SK-N-SH (cell line): ENCODE data around the gene COL28A1. TPM values are rescaled to one million over a fixed set of nuclear protein-coding genes. Genes with fewer than 3 reads are reported as not detected.

Source experiments
- CTCF ChIA-PET: fragments of 300-600, 350-600 bp; formaldehyde crosslinking; extraction: SDS; loops from one replicate; lab custom pipeline; 2021; lab: Yijun Ruan, JAX
- POLR2A ChIA-PET: fragments of 350-600 bp; sonication (Branson Sonifier 250); formaldehyde crosslinking; extraction: SDS; loops from one replicate; lab custom pipeline; 2020; ENCODE audit warnings: antibody characterized with exemption, inconsistent platforms; lab: Yijun Ruan, JAX
- DNase-seq: peaks from one replicate; pipeline ENCODE4 v3.0.0; 2012
- H2AFZ ChIP-seq: fragments of 200-600 bp; sonication (generic); 2 replicates; pipeline ENCODE4 v1.8.1; 2016; ENCODE audit warnings: antibody characterized with exemption, mild to moderate bottlenecking, low read depth
- H3F3A ChIP-seq: fragments of 200-600 bp; sonication (generic); replicated peaks from 2 replicates; pipeline ENCODE3; 2016; ENCODE audit warnings: antibody characterized with exemption, mild to moderate bottlenecking; ENCODE audit not compliant: insufficient read depth
- H3K27ac ChIP-seq, 2 experiments: fragments of 200-500 bp in 1 of 2; fragments of 200-600 bp in 1 of 2; sonication (Bioruptor generic) in 1 of 2; sonication (generic), shearing (Covaris generic) in 1 of 2; 2 replicates each; pipeline versions ENCODE4 v1.5.1 to v1.6.1; 2014 to 2016; ENCODE audit warnings: low read depth in 2 of 2, inconsistent platforms in 1 of 2, low read length in 1 of 2, mild to moderate bottlenecking in 1 of 2, mixed read lengths in 1 of 2
- H3K27me3 ChIP-seq: fragments of 200-600 bp; sonication (generic), shearing (Covaris generic); 2 replicates; pipeline ENCODE4 v1.6.1; 2016; ENCODE audit warnings: mixed run types; ENCODE audit not compliant: insufficient read depth
- H3K36me3 ChIP-seq, 2 experiments: fragments of 200-500 bp in 1 of 2; fragments of 200-600 bp in 1 of 2; sonication (Bioruptor generic) in 1 of 2; sonication (generic) in 1 of 2; replicated peaks in 1 of 2; 2 replicates each; pipeline versions ENCODE3 to v1.5.1; 2014 to 2016; ENCODE audit warnings: low read length in 1 of 2, mild to moderate bottlenecking in 1 of 2; ENCODE audit not compliant: insufficient read depth in 2 of 2, control insufficient read depth in 1 of 2
- H3K4me1 ChIP-seq, 2 experiments: fragments of 200-500 bp in 1 of 2; fragments of 200-600 bp in 1 of 2; sonication (Bioruptor generic) in 1 of 2; sonication (generic), shearing (Covaris generic) in 1 of 2; 2 replicates each; pipeline versions ENCODE4 v1.5.1 to v1.6.1; 2014 to 2016; ENCODE audit warnings: low read depth in 1 of 2, low read length in 1 of 2, mixed run types in 1 of 2; ENCODE audit not compliant: insufficient read depth in 2 of 2, control insufficient read depth in 1 of 2
- H3K4me2 ChIP-seq: fragments of 200-600 bp; sonication (generic), shearing (Covaris generic); 2 replicates; pipeline ENCODE4 v1.6.1; 2017; ENCODE audit warnings: mixed run types
- H3K4me3 ChIP-seq, 2 experiments: fragments of 200-500 bp in 1 of 2; fragments of 200-600 bp in 1 of 2; sonication (Bioruptor generic) in 1 of 2; sonication (generic), shearing (Covaris generic) in 1 of 2; 2 replicates each; pipeline versions ENCODE4 v1.5.1 to v1.8.1; 2014 to 2016; ENCODE audit warnings: low read depth in 2 of 2, inconsistent platforms in 1 of 2, low read length in 1 of 2, mild to moderate bottlenecking in 1 of 2, mixed read lengths in 1 of 2, moderate library complexity in 1 of 2
- H3K79me2 ChIP-seq: fragments of 200-600 bp; sonication (generic); 2 replicates; pipeline ENCODE4 v1.8.1; 2017; ENCODE audit warnings: mild to moderate bottlenecking; ENCODE audit not compliant: insufficient read depth
- H3K9ac ChIP-seq: fragments of 200-600 bp; sonication (generic); 2 replicates; pipeline ENCODE4 v1.6.1; 2017; ENCODE audit warnings: mixed run types
- H3K9me2 ChIP-seq: fragments of 200-600 bp; sonication (generic); 2 replicates; pipeline ENCODE4 v1.6.1; 2017; ENCODE audit warnings: mixed run types
- H3K9me3 ChIP-seq: fragments of 200-600 bp; sonication (generic); 2 replicates; pipeline ENCODE4 v1.6.1; 2017; ENCODE audit warnings: mixed run types, mild to moderate bottlenecking, moderate library complexity
- H4K20me1 ChIP-seq: fragments of 200-600 bp; sonication (generic); 2 replicates; pipeline ENCODE4 v1.6.1; 2017; ENCODE audit warnings: mild to moderate bottlenecking, mixed run types; ENCODE audit not compliant: insufficient read depth
- CHD2 ChIP-seq: fragments of 150-350 bp; IDR thresholded peaks from 2 replicates; pipeline ENCODE4 v1.6.1; 2018; ENCODE audit warnings: low read length; ENCODE audit not compliant: partially characterized antibody
- CTCF ChIP-seq: fragments of 200-600 bp; sonication (generic); IDR thresholded peaks from 2 replicates; pipeline ENCODE4 v1.6.1; 2017; ENCODE audit warnings: antibody characterized with exemption, mild to moderate bottlenecking, moderate library complexity
- EP300 ChIP-seq, 2 experiments: IDR thresholded peaks; 2 replicates each; pipeline versions ENCODE4 v1.4.0 to v1.6.1; 2012; ENCODE audit warnings: borderline replicate concordance in 1 of 2, low read depth in 1 of 2, low read length in 1 of 2
- FOSL2 ChIP-seq: IDR thresholded peaks from 2 replicates; pipeline ENCODE4 v1.4.0; 2012; ENCODE audit warnings: low read depth, mild to moderate bottlenecking, moderate library complexity, borderline replicate concordance
- FOXM1 ChIP-seq: IDR thresholded peaks from 2 replicates; pipeline ENCODE4 v1.4.0; 2012; ENCODE audit warnings: low read depth, mild to moderate bottlenecking
- GABPA ChIP-seq: IDR thresholded peaks from 2 replicates; pipeline ENCODE4 v1.4.0; 2012; ENCODE audit warnings: low read depth, mild to moderate bottlenecking
- GATA2 ChIP-seq: sonication (generic); formaldehyde crosslinking; IDR thresholded peaks from 2 replicates; pipeline ENCODE4 v1.5.0; 2020; ENCODE audit warnings: mild to moderate bottlenecking, missing genetic modification reagents
- IRF3 ChIP-seq: fragments of 150-350 bp; IDR thresholded peaks from 2 replicates; pipeline ENCODE4 v1.6.1; 2016; ENCODE audit warnings: mild to moderate bottlenecking, low read depth, low read length
- JUND ChIP-seq: IDR thresholded peaks from 2 replicates; pipeline ENCODE4 v1.4.0; 2012
- MEF2A ChIP-seq: IDR thresholded peaks from 2 replicates; pipeline ENCODE4 v1.4.0; 2012; ENCODE audit warnings: low read depth, borderline replicate concordance
- MXI1 ChIP-seq: IDR thresholded peaks from 2 replicates; pipeline ENCODE4 v1.6.1; 2012; ENCODE audit warnings: mild to moderate bottlenecking, low read depth, low read length, improper control_type of control experiment
- NRF1 ChIP-seq: IDR thresholded peaks from 2 replicates; pipeline ENCODE4 v1.6.1; 2012; ENCODE audit warnings: low read depth, mild to moderate bottlenecking, low read length
- PBX3 ChIP-seq: IDR thresholded peaks from 2 replicates; pipeline ENCODE4; 2012
- POLR2AphosphoS5 ChIP-seq: IDR thresholded peaks from 2 replicates; pipeline ENCODE4 v1.6.1; 2012; ENCODE audit warnings: low read depth, low read length
- RCOR1 ChIP-seq: fragments of 150-350 bp; IDR thresholded peaks from 2 replicates; pipeline ENCODE4 v1.6.1; 2017; ENCODE audit warnings: antibody characterized with exemption, low read length
- SIN3A ChIP-seq: IDR thresholded peaks from 2 replicates; pipeline ENCODE4 v1.6.1; 2012; ENCODE audit warnings: low read depth, mild to moderate bottlenecking, low read length, moderate library complexity, borderline replicate concordance
- SMC3 ChIP-seq: IDR thresholded peaks from 2 replicates; pipeline ENCODE4 v1.6.1; 2012; ENCODE audit warnings: low read depth, low read length, improper control_type of control experiment
- USF1 ChIP-seq: IDR thresholded peaks from 2 replicates; pipeline ENCODE4 v1.4.0; 2012; ENCODE audit warnings: low read depth, borderline replicate concordance
- ZBTB33 ChIP-seq: IDR thresholded peaks from 2 replicates; pipeline ENCODE4 v1.4.0; 2012; ENCODE audit warnings: low read depth, borderline replicate concordance
- WGBS: methylation state at CpG from one replicate; pipeline ENCODE4 v1.1.6; 2017; ENCODE audit warnings: low lambda C conversion rate; 5-methylcytosine and 5-hydroxymethylcytosine counted together
- polyA plus RNA-seq, 3 experiments: library from polyadenylated mRNA; depleted of rRNA; stranded (reverse); fragments of >200 nt; gene quantifications; 2 replicates each; pipeline ENCODE4 v1.2.3, GENCODE V29; 2012

COL28A1 gene
- polyA plus RNA-seq, 1 of the 3 experiments (the other 2 are of a cell fraction) = not detected

- DNase-seq = no peak
- H3K4me3 ChIP-seq = peak overlapping the region in 1 of 2 experiments; percentile 86; a peak in 1 of 4 replicates
- H4K20me1 ChIP-seq = no peaks in the 10 kb centered on the region
- 86% methylated on average over 3 of the region's 3 CpGs for WGBS
- no peak overlapping the region for H2AFZ ChIP-seq
- TF ChIP-seq FOSL2 = no peak
- TF ChIP-seq CTCF = no peak
- TF ChIP-seq FOXM1 = no peak
- no peak for TF ChIP-seq CHD2
- TF ChIP-seq SIN3A = no peak
- no peak for TF ChIP-seq NRF1
- TF ChIP-seq USF1 = no peak
- TF ChIP-seq GABPA = no peak
- TF ChIP-seq IRF3 = no peak
- TF ChIP-seq MEF2A = no peak
- peak overlapping the region in 1 of 2 experiments; percentile 43; a peak in 1 of 4 replicates for H3K27ac ChIP-seq
- no peak overlapping the region for H3K9ac ChIP-seq
- CTCF ChIA-PET = no interaction called here
- peaks cover 12% of the 10 kb centered on the region for H3F3A ChIP-seq
- no peaks in the 10 kb centered on the region for H3K27me3 ChIP-seq
- peaks cover 26 to 60% of the 10 kb centered on the region in 2 experiments for H3K36me3 ChIP-seq
- peaks cover 74% of the 10 kb centered on the region for H3K79me2 ChIP-seq
- H3K4me1 ChIP-seq = peaks cover 13 to 21% of the 10 kb centered on the region in 2 experiments; a peak in 3 of 4 replicates
- H3K9me2 ChIP-seq = no peaks in the 10 kb centered on the region
- POLR2A ChIA-PET = no interaction called here
- 0 out of 2 replicates have a peak overlapping the region, but pooled peaks have one; percentile 77 for H3K4me2 ChIP-seq
- H3K9me3 ChIP-seq = no peaks in the 10 kb centered on the region
Measured at GRCh38 chr7:7569615-7570014, 33.9 kb upstream of the COL28A1 start.

GRCh38 chr7:7569081-7569527, 33.4 kb upstream of the COL28A1 start:
- Histone ChIP-seq H3K27ac (peak overlapping the region in 1 of 2 experiments; percentile 43; a peak in 1 of 4 replicates), H3K4me2 (peak overlapping the region; percentile 77), H3K4me1 (peaks cover 16 to 21% of the 10 kb centered on the region in 2 experiments; a peak in 3 of 4 replicates), H2AFZ (no peak overlapping the region), H3K9me2 (no peaks in the 10 kb centered on the region), H3K27me3 (no peaks in the 10 kb centered on the region), H3K9me3 (no peaks in the 10 kb centered on the region), H3K79me2 (peaks cover 69% of the 10 kb centered on the region), H3K36me3 (peaks cover 23 to 55% of the 10 kb centered on the region in 2 experiments), H3F3A (peaks cover 17% of the 10 kb centered on the region), H3K4me3 (peak overlapping the region in 1 of 2 experiments; percentile 86; a peak in 2 of 4 replicates), H3K9ac (no peak overlapping the region), H4K20me1 (no peaks in the 10 kb centered on the region)
- no peak for DNase-seq
- POLR2A ChIA-PET = no interaction called here
- CTCF ChIA-PET = interaction anchor here (0.7 to 1.9 kb wide), 3 partner anchors 8 to 27 kb away, joined by 3 to 4 read pairs (median 4); no protein-coding TSS in a partner anchor
- 72% methylated on average over 5 of the region's 5 CpGs for WGBS
- no peak for TF ChIP-seq RCOR1
- TF ChIP-seq NRF1 = no peak
- TF ChIP-seq CHD2 = no peak
- TF ChIP-seq MEF2A = no peak
- TF ChIP-seq USF1 = no peak
- no peak for TF ChIP-seq JUND
- TF ChIP-seq SMC3 = no peak
- TF ChIP-seq GABPA = no peak
- TF ChIP-seq PBX3 = no peak
- no peak for TF ChIP-seq EP300 (IDR thresholded peaks at IDR 0.05; ENCODE audit: borderline replicate concordance in 1 of 2, low read depth in 1 of 2, low read length in 1 of 2)
- TF ChIP-seq GATA2 (CRISPR knock-in tag) = no peak
- no peak for TF ChIP-seq POLR2AphosphoS5
- TF ChIP-seq FOXM1 = no peak
- no peak for TF ChIP-seq MXI1
- TF ChIP-seq ZBTB33 = no peak
